H9 (cell line): Measurements from ENCODE around the gene PPM1H. TPM values are rescaled to one million over a fixed set of nuclear protein-coding genes. Genes with fewer than 3 reads are reported as not detected.

Source experiments
- DNase-seq: peaks from one replicate; pipeline ENCODE4 v3.0.0-alpha.2; 2017
- H2AFZ ChIP-seq: one replicate; pipeline ENCODE4 v1.6.1; 2013; ENCODE audit warnings: mild to moderate bottlenecking, low read length, control low read depth, moderate library complexity
- H2AK5ac ChIP-seq: 2 replicates; pipeline ENCODE4 v1.6.1; 2013; ENCODE audit warnings: low read length, control low read depth, mixed read lengths; ENCODE audit not compliant: insufficient read length
- H2BK120ac ChIP-seq: one replicate; pipeline ENCODE4 v1.6.1; 2013; ENCODE audit warnings: low read depth, mild to moderate bottlenecking, low read length, control low read depth, inconsistent platforms; ENCODE audit not compliant: poor library complexity, severe bottlenecking
- H2BK12ac ChIP-seq: 2 replicates; pipeline ENCODE4 v1.6.1; 2013; ENCODE audit warnings: low read length, control low read depth, mixed read lengths, low read depth; ENCODE audit not compliant: insufficient read length
- H2BK15ac ChIP-seq: 2 replicates; pipeline ENCODE4 v1.6.1; 2013; ENCODE audit warnings: low read depth, low read length, control low read depth
- H2BK20ac ChIP-seq: one replicate; pipeline ENCODE4 v1.6.1; 2013; ENCODE audit warnings: low read depth, mild to moderate bottlenecking, low read length, control low read depth, inconsistent platforms; ENCODE audit not compliant: poor library complexity, severe bottlenecking
- H2BK5ac ChIP-seq: 2 replicates; pipeline ENCODE4 v1.6.1; 2013; ENCODE audit warnings: low read length, control low read depth, mixed read lengths; ENCODE audit not compliant: insufficient read length
- H3K14ac ChIP-seq: 2 replicates; pipeline ENCODE4 v1.6.1; 2013; ENCODE audit warnings: low read length, control low read depth; ENCODE audit not compliant: insufficient read depth
- H3K18ac ChIP-seq: 2 replicates; pipeline ENCODE4 v1.6.1; 2013; ENCODE audit warnings: low read depth, mild to moderate bottlenecking, mixed read lengths, low read length, control low read depth; ENCODE audit not compliant: insufficient read length
- H3K23ac ChIP-seq: 2 replicates; pipeline ENCODE4 v1.6.1; 2013; ENCODE audit warnings: low read length, control low read depth, mixed read lengths, low read depth; ENCODE audit not compliant: insufficient read length
- H3K23me2 ChIP-seq: 2 replicates; pipeline ENCODE4 v1.6.1; 2013; ENCODE audit warnings: low read depth, mild to moderate bottlenecking, mixed read lengths, low read length, control low read depth; ENCODE audit not compliant: insufficient read length, poor library complexity, severe bottlenecking
- H3K27ac ChIP-seq: 2 replicates; pipeline ENCODE4 v1.5.1; 2013; ENCODE audit warnings: low read length, control low read depth, mixed read lengths, low read depth; ENCODE audit not compliant: insufficient read length
- H3K27me3 ChIP-seq: 2 replicates; pipeline ENCODE4 v1.6.1; 2013; ENCODE audit warnings: low read length, control low read depth, inconsistent platforms; ENCODE audit not compliant: insufficient read depth
- H3K4ac ChIP-seq: 2 replicates; pipeline ENCODE4 v1.6.1; 2013; ENCODE audit warnings: low read depth, mild to moderate bottlenecking, control low read depth, inconsistent platforms, low read length, moderate library complexity
- H3K4me1 ChIP-seq: 2 replicates; pipeline ENCODE4 v1.6.1; 2013; ENCODE audit warnings: low read length, control low read depth, inconsistent platforms; ENCODE audit not compliant: insufficient read depth
- H3K4me2 ChIP-seq: 2 replicates; pipeline ENCODE4 v1.6.1; 2013; ENCODE audit warnings: low read length, control low read depth, mixed read lengths; ENCODE audit not compliant: insufficient read length, insufficient read depth
- H3K56ac ChIP-seq: 2 replicates; pipeline ENCODE4 v1.6.1; 2013; ENCODE audit warnings: low read depth, mild to moderate bottlenecking, mixed read lengths, low read length, control low read depth; ENCODE audit not compliant: insufficient read length
- H3K79me1 ChIP-seq: 2 replicates; pipeline ENCODE4 v1.6.1; 2013; ENCODE audit warnings: low read depth, mild to moderate bottlenecking, moderate library complexity, low read length, control low read depth, inconsistent platforms; ENCODE audit not compliant: insufficient read depth, poor library complexity, severe bottlenecking
- H3K79me2 ChIP-seq: 2 replicates; pipeline ENCODE4 v1.6.1; 2013; ENCODE audit warnings: low read length, control low read depth, inconsistent platforms; ENCODE audit not compliant: insufficient read depth
- H3K9ac ChIP-seq: 2 replicates; pipeline ENCODE4 v1.6.1; 2013; ENCODE audit warnings: low read length, control low read depth, mixed read lengths; ENCODE audit not compliant: insufficient read length; ENCODE audit errors: extremely low read depth
- H3K9me3 ChIP-seq: one replicate; pipeline ENCODE4 v1.6.1; 2013; ENCODE audit warnings: low read depth, low read length, inconsistent platforms; ENCODE audit not compliant: control insufficient read depth
- H3T11ph ChIP-seq: one replicate; pipeline ENCODE4 v1.6.1; 2013; ENCODE audit warnings: mild to moderate bottlenecking, low read length, control low read depth, inconsistent platforms
- H4K20me1 ChIP-seq: one replicate; pipeline ENCODE4 v1.6.1; 2013; ENCODE audit not compliant: control insufficient read depth, insufficient read length, insufficient read depth
- H4K5ac ChIP-seq: 2 replicates; pipeline ENCODE4 v1.6.1; 2013; ENCODE audit warnings: low read depth, mild to moderate bottlenecking, mixed read lengths, low read length, control low read depth; ENCODE audit not compliant: insufficient read length
- H4K8ac ChIP-seq: replicated peaks from 2 replicates; pipeline ENCODE4 v1.6.1; 2013; ENCODE audit warnings: low read length, control low read depth, mixed read lengths, low read depth; ENCODE audit not compliant: insufficient read length
- H4K91ac ChIP-seq: 2 replicates; pipeline ENCODE4 v1.6.1; 2013; ENCODE audit warnings: low read depth, mild to moderate bottlenecking, moderate library complexity, mixed read lengths, low read length, control low read depth; ENCODE audit not compliant: insufficient read length
- H3K27ac Mint-ChIP-seq, 3 experiments: 2 replicates in 2 of 3; 3 replicates in 1 of 3; pipeline ENCODE4 v1.8.0; 2020 to 2021; ENCODE audit warnings: mixed read lengths in 3 of 3, mild to moderate bottlenecking in 1 of 3, moderate library complexity in 1 of 3
- H3K27me3 Mint-ChIP-seq: 2 replicates; pipeline ENCODE4 v1.8.0; 2021; ENCODE audit warnings: low read depth, mild to moderate bottlenecking, moderate library complexity, mixed read lengths
- H3K36me3 Mint-ChIP-seq, 3 experiments: 2 replicates in 2 of 3; 3 replicates in 1 of 3; pipeline ENCODE4 v1.8.0; 2020 to 2021; ENCODE audit warnings: low read depth in 3 of 3, mixed read lengths in 3 of 3; ENCODE audit not compliant: insufficient read depth in 1 of 3
- H3K4me1 Mint-ChIP-seq, 2 experiments: 2 replicates each; pipeline ENCODE4 v1.8.0; 2020; ENCODE audit warnings: mixed read lengths in 2 of 2
- H3K4me3 Mint-ChIP-seq, 2 experiments: 2 replicates in 1 of 2; 3 replicates in 1 of 2; pipeline ENCODE4 v1.8.0; 2020 to 2021; ENCODE audit warnings: mild to moderate bottlenecking in 2 of 2, mixed read lengths in 2 of 2, moderate library complexity in 1 of 2
- H3K9me3 Mint-ChIP-seq, 2 experiments: 2 replicates in 1 of 2; 3 replicates in 1 of 2; pipeline ENCODE4 v1.8.0; 2020; ENCODE audit warnings: mild to moderate bottlenecking in 2 of 2, mixed read lengths in 2 of 2, moderate library complexity in 1 of 2
- CTCF ChIP-seq: fragments of 200-600 bp; sonication (generic); conservative IDR thresholded peaks from 3 replicates; pipeline ENCODE4 v1.8.0; 2021; ENCODE audit warnings: antibody characterized with exemption, mild to moderate bottlenecking
- WGBS: extraction: QIAGEN DNeasy Blood & Tissue Kit; methylation state at CpG from one replicate; pipeline ENCODE4 v1.1.7; 2013; ENCODE audit warnings: missing lambda C conversion rate, low lambda C conversion rate, mixed read lengths; ENCODE audit not compliant: insufficient read length; ENCODE audit errors: extremely low coverage; 5-methylcytosine and 5-hydroxymethylcytosine counted together
- total RNA-seq: library from RNA; stranded (reverse); gene quantifications from 2 replicates; pipeline ENCODE4 v1.2.1, GENCODE V29; 2021

The PPM1H gene
- total RNA-seq, 1 experiment from 2014 or later: 22.1 TPM

- Histone ChIP-seq H3K23me2 (no peaks in the 10 kb centered on the region), H2BK120ac (no peak overlapping the region), H4K8ac (no peak overlapping the region), H4K20me1 (no peaks in the 10 kb centered on the region), H2BK12ac (no peak overlapping the region), H3K14ac (no peak overlapping the region), H3K18ac (no peak overlapping the region), H3K79me2 (no peaks in the 10 kb centered on the region), H4K91ac (no peak overlapping the region), H2BK5ac (no peak overlapping the region), H3K27me3 (no peaks in the 10 kb centered on the region), H3K23ac (no peak overlapping the region), H3K9me3 (no peaks in the 10 kb centered on the region), H2BK15ac (no peak overlapping the region), H3K4ac (no peak overlapping the region), H2BK20ac (no peak overlapping the region), H3K9ac (no peak overlapping the region), H3T11ph (no peak overlapping the region), H3K4me2 (no peak overlapping the region), H3K4me1 (peaks cover 26% of the 10 kb centered on the region; the same call in 1 of the 2 replicates), H2AK5ac (no peak overlapping the region), H2AFZ (no peak overlapping the region), H3K56ac (no peak overlapping the region), H3K27ac (no peak overlapping the region), H4K5ac (no peak overlapping the region), H3K79me1 (no peaks in the 10 kb centered on the region)
- Mint-ChIP-seq H3K27ac (no peak overlapping the region), H3K36me3 (no peaks in the 10 kb centered on the region), H3K4me1 (peaks cover 35 to 36% of the 10 kb centered on the region in 2 experiments), H3K4me3 (no peak overlapping the region), H3K9me3 (no peaks in the 10 kb centered on the region), H3K27me3 (no peaks in the 10 kb centered on the region)
- TF ChIP-seq CTCF: no peak
- no CpG with 5 or more reads among the region's 1 CpG for WGBS
- no peak for DNase-seq
Observed at GRCh38 chr12:62856454-62856853, 78.5 kb downstream of the PPM1H start.
